Endodermal cell (in vitro differentiated cells): ENCODE data around the gene ADRA2B. TPM values are rescaled to one million over a fixed set of nuclear protein-coding genes. Genes with fewer than 3 reads are reported as not detected.

Source experiments
- DNase-seq: peaks from one replicate; pipeline ENCODE4 v3.0.0-alpha.2; 2017
- H3K27ac ChIP-seq: 2 replicates; pipeline ENCODE4 v1.5.1; 2013; ENCODE audit warnings: mild to moderate bottlenecking, low read depth, low read length, moderate library complexity
- H3K27me3 ChIP-seq: 2 replicates; pipeline ENCODE4 v1.6.1; 2013; ENCODE audit warnings: mild to moderate bottlenecking, low read length, moderate library complexity; ENCODE audit not compliant: insufficient read depth, control insufficient read depth, poor library complexity, severe bottlenecking
- H3K36me3 ChIP-seq: 2 replicates; pipeline ENCODE4 v1.7.0; 2013; ENCODE audit warnings: mild to moderate bottlenecking, low read length, moderate library complexity; ENCODE audit not compliant: control insufficient read depth, insufficient read depth
- H3K4me1 ChIP-seq: one replicate; pipeline ENCODE4 v1.7.0; 2013; ENCODE audit warnings: low read length; ENCODE audit not compliant: control insufficient read depth, insufficient read depth
- H3K4me3 ChIP-seq: 2 replicates; pipeline ENCODE4 v1.5.1; 2013; ENCODE audit warnings: mild to moderate bottlenecking, low read length, moderate library complexity
- H3K9ac ChIP-seq: 2 replicates; pipeline ENCODE4 v1.6.1; 2013; ENCODE audit warnings: mild to moderate bottlenecking, low read length, moderate library complexity; ENCODE audit not compliant: poor library complexity, severe bottlenecking; ENCODE audit errors: extremely low read depth
- H3K9me3 ChIP-seq: 2 replicates; pipeline ENCODE4 v1.6.1; 2013; ENCODE audit warnings: mild to moderate bottlenecking, low read length, moderate library complexity; ENCODE audit not compliant: control insufficient read depth
- H3K27ac Mint-ChIP-seq: 2 replicates; pipeline ENCODE4 v1.8.0; 2020; ENCODE audit warnings: mixed read lengths
- H3K27me3 Mint-ChIP-seq: 2 replicates; pipeline ENCODE4 v1.8.0; 2021; ENCODE audit warnings: mild to moderate bottlenecking, mixed read lengths; ENCODE audit not compliant: insufficient read depth
- H3K36me3 Mint-ChIP-seq: 2 replicates; pipeline ENCODE4 v1.8.0; 2020; ENCODE audit warnings: low read depth, mixed read lengths
- H3K4me1 Mint-ChIP-seq: 2 replicates; pipeline ENCODE4 v1.8.0; 2020; ENCODE audit warnings: mixed read lengths
- H3K4me3 Mint-ChIP-seq: 2 replicates; pipeline ENCODE4 v1.8.0; 2020; ENCODE audit warnings: mild to moderate bottlenecking, moderate library complexity, mixed read lengths
- H3K9me3 Mint-ChIP-seq: 2 replicates; pipeline ENCODE4 v1.8.0; 2020; ENCODE audit warnings: mild to moderate bottlenecking, mixed read lengths
- CTCF ChIP-seq: fragments of 200-600 bp; sonication (generic); conservative IDR thresholded peaks from 2 replicates; pipeline ENCODE4 v1.5.0; 2021; ENCODE audit warnings: antibody characterized with exemption, mild to moderate bottlenecking
- WGBS, 2 experiments: methylation state at CpG; one replicate each; pipeline versions ENCODE4 v1.1.5 to v1.1.7; 2013; ENCODE audit warnings: missing lambda C conversion rate in 2 of 2, mixed read lengths in 1 of 2; ENCODE audit not compliant: insufficient coverage in 1 of 2, insufficient read length in 1 of 2; 5-methylcytosine and 5-hydroxymethylcytosine counted together
- total RNA-seq, 2 donors: library from RNA; stranded (reverse); fragmentation: NEBNext Ultra II Directional in 1 of 2; extraction: Animal tissue kit (Norgen Biotek cat#: 25700) in 1 of 2; gene quantifications; 2 replicates in 1 of 2; 3 replicates in 1 of 2; pipeline ENCODE4 v1.2.1, GENCODE V29; 2021

The ADRA2B gene
- total RNA-seq, 2 donors from 2014 or later, result 2.4 to 3.8 TPM

- no peak overlapping the region for H3K4me3 Mint-ChIP-seq
- H3K9ac ChIP-seq, result no peak overlapping the region
- no peaks in the 10 kb centered on the region for H3K27me3 ChIP-seq
- peak overlapping the region; percentile 87 for H3K27ac ChIP-seq
- TF ChIP-seq CTCF, result no peak
- no peaks in the 10 kb centered on the region for H3K9me3 Mint-ChIP-seq
- H3K36me3 Mint-ChIP-seq, result no peaks in the 10 kb centered on the region
- H3K4me1 Mint-ChIP-seq, result peaks cover 8% of the 10 kb centered on the region
- H3K4me1 ChIP-seq, result no peaks in the 10 kb centered on the region
- 95 to 100% methylated on average over 2 to 7 of the region's 7 CpGs for WGBS, 2 experiments
- H3K27me3 Mint-ChIP-seq, result peaks cover 3% of the 10 kb centered on the region
- H3K4me3 ChIP-seq, result no peak overlapping the region
- H3K27ac Mint-ChIP-seq, result no peak overlapping the region
- H3K36me3 ChIP-seq, result no peaks in the 10 kb centered on the region
- H3K9me3 ChIP-seq, result no peaks in the 10 kb centered on the region
- DNase-seq, result peak; percentile 40
These were observed 36.9 kb upstream of the ADRA2B start for GRCh38 chr2:96153291-96153713.

GRCh38 chr2:96152304-96153161 lies 36.2 kb upstream of the ADRA2B start:
- H3K27ac Mint-ChIP-seq, result no peak overlapping the region
- H3K9me3 Mint-ChIP-seq, result no peaks in the 10 kb centered on the region
- no peaks in the 10 kb centered on the region for H3K9me3 ChIP-seq
- H3K9ac ChIP-seq, result no peak overlapping the region
- no peaks in the 10 kb centered on the region for H3K36me3 Mint-ChIP-seq
- H3K4me1 Mint-ChIP-seq, result peaks cover 11% of the 10 kb centered on the region
- no peaks in the 10 kb centered on the region for H3K27me3 ChIP-seq
- 72 to 81% methylated on average over 10 to 13 of the region's 13 CpGs for WGBS, 2 experiments
- peaks cover 4% of the 10 kb centered on the region for H3K27me3 Mint-ChIP-seq
- TF ChIP-seq CTCF, result no peak
- DNase-seq, result peak; percentile 52
- H3K4me3 ChIP-seq, result no peak overlapping the region
- H3K4me3 Mint-ChIP-seq, result no peak overlapping the region
- no peaks in the 10 kb centered on the region for H3K36me3 ChIP-seq
- no peaks in the 10 kb centered on the region for H3K4me1 ChIP-seq
- peak overlapping the region; percentile 87 for H3K27ac ChIP-seq

- WGBS, 2 experiments, result 92 to 93% methylated on average over 6 to 9 of the region's 9 CpGs
- no peaks in the 10 kb centered on the region for H3K9me3 Mint-ChIP-seq
- peaks cover 11% of the 10 kb centered on the region for H3K4me1 Mint-ChIP-seq
- Histone ChIP-seq H3K27me3 (peaks cover under 1% of the 10 kb centered on the region), H3K36me3 (no peaks in the 10 kb centered on the region), H3K4me3 (no peak overlapping the region), H3K27ac (peak overlapping the region; percentile 87), H3K9me3 (no peaks in the 10 kb centered on the region), H3K4me1 (no peaks in the 10 kb centered on the region), H3K9ac (no peak overlapping the region)
- TF ChIP-seq CTCF, result no peak
- no peak for DNase-seq
- H3K4me3 Mint-ChIP-seq, result no peak overlapping the region
- H3K36me3 Mint-ChIP-seq, result no peaks in the 10 kb centered on the region
- no peak overlapping the region for H3K27ac Mint-ChIP-seq
- peaks cover 8% of the 10 kb centered on the region for H3K27me3 Mint-ChIP-seq
These were observed 35.4 kb upstream of the ADRA2B start for GRCh38 chr2:96151595-96152303.
